GM18520 (cell line): ENCODE data around the gene BTBD1.
A peak's percentile ranks its signal among the peaks of the same experiment; 100 is the strongest.
"Not testable (repeated sequence)": the region's sequence is repeated elsewhere in the genome, so short reads cannot be mapped to it uniquely, and the experiment has no call there.

Experiments used
- ATAC-seq: cut with Tn5 transposase; IDR thresholded peaks from one replicate; pipeline ENCODE4 v1.9.1; 2021; ENCODE audit not compliant: unreplicated experiment

Gene BTBD1

GRCh38 chr15:83061680-83062079 lies 5.4 kb downstream of the BTBD1 start:
- ATAC-seq, result no peak

GRCh38 chr15:83057696-83058376 lies 9.2 kb downstream of the BTBD1 start:
- ATAC-seq, result no peak

- ATAC-seq, result no peak
Observed at GRCh38 chr15:83057002-83057401, 10.1 kb downstream of the BTBD1 start.

GRCh38 chr15:83053151-83053550 lies 13.9 kb downstream of the BTBD1 start:
- no peak for ATAC-seq

GRCh38 chr15:83046558-83047127 lies 20.4 kb downstream of the BTBD1 start:
- no peak for ATAC-seq

- no peak for ATAC-seq
Observed at GRCh38 chr15:83044156-83044555, 22.9 kb downstream of the BTBD1 start.

- ATAC-seq, result no peak
Observed at GRCh38 chr15:83039206-83039605, 27.8 kb downstream of the BTBD1 start.

DNA sequence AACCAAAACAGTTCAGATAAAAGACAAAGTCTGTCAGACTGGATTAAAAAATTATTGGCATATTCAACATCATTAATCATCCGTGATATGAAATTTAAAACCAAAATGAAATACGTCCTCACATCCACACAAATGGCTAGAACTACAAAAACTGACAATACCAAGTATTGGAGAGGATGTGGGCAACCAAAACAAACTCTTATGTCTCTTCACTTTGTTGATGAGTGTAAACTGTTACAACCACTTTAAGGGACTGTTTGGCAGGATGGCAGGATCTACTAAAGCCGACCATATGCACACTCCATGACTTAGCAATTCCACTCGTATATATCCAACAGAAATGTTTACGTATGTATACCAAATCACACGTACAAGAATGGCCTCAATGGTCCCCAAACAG lies 30.8 kb downstream of the BTBD1 start:
- ATAC-seq, result no peak

GRCh38 chr15:83031234-83031633 lies 35.8 kb downstream of the BTBD1 start:
- ATAC-seq, result not testable (repeated sequence)

- no peak for ATAC-seq
Observed at GRCh38 chr15:83030021-83030420, 37.0 kb downstream of the BTBD1 start.

DNA sequence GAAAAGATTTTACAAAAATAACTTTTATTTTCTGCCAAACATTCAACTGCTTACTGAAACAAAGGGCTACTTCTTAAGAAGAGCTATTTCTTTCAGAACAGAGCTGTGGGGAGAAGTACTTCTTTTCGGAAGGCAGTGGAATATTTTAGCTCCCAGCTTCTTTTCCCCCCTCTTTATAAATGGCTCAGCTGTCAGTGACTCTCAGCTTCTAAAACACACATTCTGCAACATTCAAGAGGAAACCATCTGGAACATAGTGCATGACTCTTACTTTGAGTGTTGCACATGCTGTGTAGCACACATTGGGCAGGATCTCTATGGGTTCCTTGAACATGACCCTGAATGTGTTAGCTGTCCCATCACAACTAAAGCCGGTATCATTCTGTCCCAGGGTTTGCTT lies 48.6 kb downstream of the BTBD1 start:
- ATAC-seq, result no peak

- ATAC-seq, result no peak
Observed at GRCh38 chr15:83016906-83017305, 50.1 kb downstream of the BTBD1 start.

- no peak for ATAC-seq
Observed at GRCh38 chr15:83015361-83015760, 51.7 kb downstream of the BTBD1 start.

DNA sequence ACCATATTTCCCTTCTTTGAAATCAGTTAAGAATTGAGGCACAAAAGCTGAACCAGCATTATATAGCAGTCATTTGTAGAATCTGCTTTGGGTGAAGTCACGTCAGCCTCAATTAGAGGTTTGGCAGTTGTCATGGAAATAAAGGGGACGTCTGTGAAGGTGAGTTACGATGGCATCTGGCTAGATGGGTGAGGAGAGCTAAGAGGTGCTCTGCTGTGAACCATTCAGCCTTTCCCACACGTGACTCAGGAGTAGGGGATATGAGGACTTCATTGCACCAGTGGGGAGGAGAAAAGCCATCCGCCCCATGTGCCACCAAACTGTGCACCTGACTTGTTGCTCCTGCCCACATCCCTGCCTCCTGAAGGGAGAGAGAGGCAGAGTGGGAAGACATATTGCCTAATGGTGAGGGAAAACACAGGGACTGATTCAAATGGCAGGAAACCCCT lies 52.8 kb downstream of the BTBD1 start:
- ATAC-seq, result no peak

DNA sequence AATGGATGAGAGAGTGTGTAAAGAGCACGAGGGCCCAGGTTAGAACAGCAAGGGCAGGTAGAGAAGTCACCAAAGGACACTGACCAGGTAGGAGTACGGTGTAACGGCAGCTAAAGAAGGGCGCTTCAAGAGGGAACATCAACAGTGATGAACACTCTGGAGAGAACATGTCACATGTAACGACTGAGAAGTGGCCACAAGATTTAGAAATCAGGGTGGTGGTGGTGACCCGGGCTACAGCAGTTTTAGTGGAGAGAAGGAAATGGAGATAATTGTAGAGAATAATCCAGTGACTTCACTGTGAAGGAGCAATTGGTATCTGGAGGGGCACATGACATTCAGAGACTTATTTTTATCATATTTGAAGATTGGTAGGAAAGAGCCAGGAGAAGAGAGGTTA lies 54.4 kb downstream of the BTBD1 start:
- no peak for ATAC-seq

DNA sequence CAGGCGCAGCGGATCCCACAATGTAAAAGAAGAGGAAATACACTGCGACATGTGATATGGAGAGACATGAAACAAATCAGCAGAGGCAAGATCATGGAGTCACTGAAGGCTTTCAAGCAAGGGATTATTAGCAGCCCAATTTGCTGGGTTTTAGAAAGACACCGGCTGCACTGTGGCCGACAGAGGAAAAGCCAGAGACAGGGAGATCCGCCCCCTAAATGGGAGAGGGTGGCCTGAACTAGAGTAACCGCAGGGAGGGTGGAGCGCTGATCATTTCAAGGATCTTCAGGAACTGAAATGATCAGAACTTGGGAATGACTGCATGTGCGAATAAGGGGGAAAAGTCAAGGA lies 55.0 kb downstream of the BTBD1 start:
- ATAC-seq, result no peak

DNA sequence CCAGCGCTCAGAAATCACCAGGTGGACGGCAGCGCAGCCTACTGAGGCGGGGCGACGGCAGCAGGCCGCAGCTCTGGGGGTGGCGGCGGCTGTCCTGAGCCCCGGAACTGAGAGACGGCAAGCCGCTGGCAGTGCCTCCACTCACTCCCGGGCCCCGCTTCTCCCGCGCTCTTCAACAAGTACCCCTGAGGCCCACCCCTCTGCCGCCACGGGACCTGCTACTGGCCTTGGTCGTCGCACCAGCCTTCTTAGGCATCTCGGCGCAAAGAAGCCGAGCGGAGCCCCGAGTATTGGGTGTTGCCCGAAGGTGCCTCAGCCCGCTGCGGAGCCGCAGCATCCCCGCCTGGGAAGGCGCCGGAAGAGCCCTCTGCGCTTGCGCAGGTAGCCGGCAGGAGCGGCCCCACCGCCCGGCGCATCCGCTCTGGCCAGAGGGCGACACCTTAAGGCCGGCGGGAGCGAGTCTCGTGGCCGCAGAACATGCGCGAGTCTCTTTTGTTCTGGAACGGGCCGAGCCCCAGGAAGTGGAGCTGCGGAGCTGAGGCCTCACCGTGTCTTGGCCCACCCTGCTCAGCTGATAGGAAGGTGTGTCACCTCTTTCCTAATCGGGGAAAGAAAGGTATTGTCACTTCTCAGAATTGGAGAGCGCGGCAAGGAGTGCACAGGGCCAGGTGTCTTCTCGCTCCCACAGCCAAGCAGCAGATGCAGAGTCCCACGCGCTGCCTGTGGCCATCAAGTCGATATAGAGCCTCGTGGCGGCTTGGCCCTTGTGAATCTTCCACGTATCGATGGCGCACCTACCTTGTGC lies 55.6 kb downstream of the BTBD1 start, which contains the start of gene C15orf40:
TSS of gene C15orf40 (minus strand) at position 369 of the 805 bp plus-strand sequence. CDS start at position 337, 32 bp downstream.
- ATAC-seq, result peak; percentile 77

GRCh38 chr15:83010709-83011270 lies 56.3 kb downstream of the BTBD1 start:
- peak; percentile 45 for ATAC-seq

DNA sequence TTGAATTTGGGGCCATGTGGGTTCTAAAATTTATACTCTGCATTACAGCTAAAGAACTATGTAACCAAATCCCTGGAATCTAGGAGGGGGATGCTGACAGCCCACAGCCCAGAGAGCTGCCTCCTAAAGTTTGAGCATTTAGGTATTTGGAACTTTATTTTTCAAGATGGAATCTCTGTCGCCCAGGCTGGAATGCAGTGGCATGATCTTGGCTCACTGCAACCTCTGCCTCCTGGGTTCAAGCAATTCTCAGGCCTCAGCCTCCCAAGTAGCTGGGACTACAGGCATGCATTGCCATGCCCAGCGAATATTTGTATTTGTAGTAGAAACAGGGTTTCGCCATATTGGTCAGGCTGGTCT lies 66.4 kb downstream of the BTBD1 start:
- not testable (repeated sequence) for ATAC-seq

DNA sequence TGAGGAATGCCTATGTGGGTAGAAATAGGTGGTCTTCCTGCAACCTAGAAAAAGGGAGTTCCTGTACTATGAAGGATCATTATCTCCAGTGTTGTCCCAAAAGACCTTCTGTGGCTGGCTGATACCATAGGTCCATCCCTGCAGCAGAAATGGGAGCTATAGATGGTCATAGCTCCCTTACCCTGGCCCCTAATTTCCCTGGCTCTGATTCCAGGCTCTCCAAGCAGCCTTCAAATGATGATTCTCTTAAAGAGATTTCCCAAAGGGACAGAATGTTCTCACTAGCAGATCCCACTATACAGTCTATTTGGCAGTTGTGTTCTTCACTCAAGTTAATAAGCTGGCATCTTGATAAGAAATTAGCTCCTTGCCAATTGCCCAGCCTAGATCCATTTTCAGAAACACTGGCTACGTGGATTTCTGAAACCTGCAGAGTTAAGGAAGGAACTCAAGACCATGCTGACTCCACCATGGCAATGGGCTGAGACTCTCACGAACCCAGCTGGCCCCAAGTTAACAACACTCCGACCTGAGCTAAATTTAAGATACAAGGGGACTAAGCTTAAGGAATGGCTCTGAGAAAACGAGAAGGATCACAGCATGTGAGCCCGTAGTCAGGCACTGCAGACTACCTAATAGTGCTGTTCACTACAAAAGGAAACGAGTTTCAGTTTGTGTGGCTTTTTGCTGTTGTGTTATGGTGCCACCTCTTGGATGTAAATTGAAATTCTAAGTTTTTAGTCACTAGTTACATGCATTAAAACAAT lies 67.0 kb downstream of the BTBD1 start:
- ATAC-seq, result no peak

DNA sequence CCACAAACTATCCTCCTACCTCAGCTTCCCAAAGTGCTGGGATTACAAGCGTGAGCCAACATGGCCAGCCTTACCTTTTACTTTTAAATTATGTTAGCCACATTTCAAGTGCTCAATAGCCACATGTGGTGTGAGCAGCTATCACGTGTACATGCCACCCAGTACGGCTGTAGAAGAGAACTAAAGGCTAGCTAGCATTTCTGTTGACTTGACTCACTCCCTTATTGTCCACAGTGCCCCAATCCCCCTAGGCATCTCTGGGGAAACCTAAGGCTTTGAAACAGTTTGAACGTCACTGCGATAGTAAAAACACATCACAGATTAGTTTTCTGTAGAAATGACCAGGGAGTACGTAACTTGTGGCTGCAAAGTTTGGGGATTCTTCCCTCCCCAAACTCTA lies 67.6 kb downstream of the BTBD1 start:
- no peak for ATAC-seq
